Testis (tissue), 3 donors: ENCODE measurements around the gene HDAC9. TPM values are rescaled to one million over a fixed set of nuclear protein-coding genes. Genes with fewer than 3 reads are reported as not detected.

Source experiments
- DNase-seq: peaks from one replicate; pipeline ENCODE4 v3.0.0-alpha.2; 2019
- H3K27ac ChIP-seq, 2 donors: fragments of 200-600 bp; sonication (generic); one replicate each; pipeline ENCODE4 v1.5.1; 2019
- H3K27me3 ChIP-seq: fragments of 200-600 bp; sonication (generic); one replicate; pipeline ENCODE4 v1.5.1; 2019
- H3K36me3 ChIP-seq: fragments of 200-600 bp; sonication (generic); one replicate; pipeline ENCODE4 v1.5.1; 2017; ENCODE audit warnings: low read depth; ENCODE audit errors: missing control alignments
- H3K4me1 ChIP-seq: fragments of 200-600 bp; sonication (generic); one replicate; pipeline ENCODE4 v1.5.1; 2019
- H3K4me3 ChIP-seq, 2 donors: fragments of 200-600 bp; sonication (generic); one replicate each; pipeline ENCODE4 v1.5.1; 2017 to 2019
- H3K9me3 ChIP-seq: fragments of 200-600 bp; sonication (generic); one replicate; pipeline ENCODE4 v1.5.1; 2017
- POLR2A ChIP-seq: fragments of 450-650 bp; IDR thresholded peaks from one replicate; pipeline ENCODE4 v1.6.1; 2017; ENCODE audit warnings: antibody characterized with exemption, mild to moderate bottlenecking, moderate library complexity
- WGBS, 2 donors: methylation state at CpG; one replicate each; pipeline ENCODE4 v1.1.5; 2018; 5-methylcytosine and 5-hydroxymethylcytosine counted together
- intact Hi-C: fragments of 100-400 bp; cut with DNase I; formaldehyde crosslinking; loops from one replicate; pipeline ENCODE4 v1.15.1; 2023; ENCODE audit warnings: low total_unique reads
- polyA plus RNA-seq: library from polyadenylated mRNA; stranded (reverse); fragments of 350-450 nt; fragmentation: Illumina TruSeq; extraction: RNeasy Lipid Tissue Mini Kit (QIAGEN cat#74804); gene quantifications from one replicate; pipeline ENCODE4 v1.2.3, GENCODE V29; 2014; ENCODE audit warnings: low read depth, low replicate concordance; ENCODE audit not compliant: insufficient read depth
- total RNA-seq, 2 donors: library from RNA; depleted of rRNA; stranded (reverse); fragments of >200 nt; gene quantifications; one replicate each; pipeline ENCODE4 v1.2.3, GENCODE V29; 2016
- TF ChIP-seq, protein P1 (sequence below), 3 experiments: fragments of 450-650 bp in 2 of 3; fragments of 200-600 bp in 1 of 3; sonication (generic) in 1 of 3; IDR thresholded peaks; one replicate each; pipeline ENCODE4 v1.5.1; 2016 to 2019; ENCODE audit warnings: antibody characterized with exemption in 3 of 3, mild to moderate bottlenecking in 2 of 3, moderate library complexity in 1 of 3

The HDAC9 gene
- total and polyA plus RNA-seq, 3 donors from 2014 or later: 30.6 to 35.5 (median 35.4) TPM

GRCh38 chr7:18509481-18509880 is 13.9 kb downstream of the HDAC9 start:
- WGBS, 2 donors: 76 to 80% methylated on average over 2 of the region's 2 CpGs
- Histone ChIP-seq H3K36me3 (no peaks in the 10 kb centered on the region), H3K4me3 (no peak overlapping the region), H3K9me3 (no peaks in the 10 kb centered on the region), H3K27ac (no peak overlapping the region), H3K4me1 (no peaks in the 10 kb centered on the region), H3K27me3 (no peaks in the 10 kb centered on the region)
- intact Hi-C loops: no loop called here
- TF ChIP-seq, protein P1, sequence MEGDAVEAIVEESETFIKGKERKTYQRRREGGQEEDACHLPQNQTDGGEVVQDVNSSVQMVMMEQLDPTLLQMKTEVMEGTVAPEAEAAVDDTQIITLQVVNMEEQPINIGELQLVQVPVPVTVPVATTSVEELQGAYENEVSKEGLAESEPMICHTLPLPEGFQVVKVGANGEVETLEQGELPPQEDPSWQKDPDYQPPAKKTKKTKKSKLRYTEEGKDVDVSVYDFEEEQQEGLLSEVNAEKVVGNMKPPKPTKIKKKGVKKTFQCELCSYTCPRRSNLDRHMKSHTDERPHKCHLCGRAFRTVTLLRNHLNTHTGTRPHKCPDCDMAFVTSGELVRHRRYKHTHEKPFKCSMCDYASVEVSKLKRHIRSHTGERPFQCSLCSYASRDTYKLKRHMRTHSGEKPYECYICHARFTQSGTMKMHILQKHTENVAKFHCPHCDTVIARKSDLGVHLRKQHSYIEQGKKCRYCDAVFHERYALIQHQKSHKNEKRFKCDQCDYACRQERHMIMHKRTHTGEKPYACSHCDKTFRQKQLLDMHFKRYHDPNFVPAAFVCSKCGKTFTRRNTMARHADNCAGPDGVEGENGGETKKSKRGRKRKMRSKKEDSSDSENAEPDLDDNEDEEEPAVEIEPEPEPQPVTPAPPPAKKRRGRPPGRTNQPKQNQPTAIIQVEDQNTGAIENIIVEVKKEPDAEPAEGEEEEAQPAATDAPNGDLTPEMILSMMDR (IDR thresholded peaks at IDR 0.05): no peak
- TF ChIP-seq POLR2A: no peak
- no peak for DNase-seq

DNA sequence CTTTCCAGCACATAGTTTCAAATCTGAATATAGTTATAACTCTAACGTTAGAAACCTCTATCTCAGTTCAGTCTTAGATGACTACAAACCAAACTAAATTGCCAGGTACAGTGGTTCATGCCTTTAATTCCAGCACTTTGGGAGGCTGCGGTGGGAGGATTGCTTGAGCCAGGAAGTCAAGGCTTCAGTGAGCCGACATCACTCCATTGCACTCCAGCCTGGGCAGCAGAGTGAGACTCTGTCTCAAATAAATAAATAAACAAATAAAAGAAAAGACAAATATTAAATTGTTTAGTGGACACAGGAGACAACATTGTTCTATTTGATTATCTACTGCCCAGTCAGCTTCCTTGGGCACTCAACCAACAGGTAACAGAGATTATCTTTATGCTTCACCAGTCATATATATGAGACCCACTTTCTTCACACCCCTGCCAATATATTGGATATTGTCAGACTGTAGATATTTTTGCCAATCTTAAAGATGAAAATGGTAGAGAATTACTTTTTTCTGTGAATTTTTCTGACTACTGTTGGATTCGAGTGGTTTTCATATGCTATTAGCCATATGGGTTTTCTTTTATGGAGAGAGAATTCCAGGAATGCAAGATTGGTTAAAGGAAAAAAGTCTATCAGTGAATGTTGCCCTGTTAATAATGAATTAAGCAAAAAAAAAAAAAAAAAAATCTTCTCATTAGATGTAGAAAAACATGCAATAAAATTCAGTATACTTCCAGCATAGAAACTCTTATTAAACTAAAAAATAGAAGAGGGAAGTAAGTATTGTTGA is 16.0 kb downstream of the HDAC9 start:
- H3K4me3 ChIP-seq: no peak overlapping the region
- 71 to 88% methylated on average over 4 of the region's 4 CpGs for WGBS, 2 donors

DNA sequence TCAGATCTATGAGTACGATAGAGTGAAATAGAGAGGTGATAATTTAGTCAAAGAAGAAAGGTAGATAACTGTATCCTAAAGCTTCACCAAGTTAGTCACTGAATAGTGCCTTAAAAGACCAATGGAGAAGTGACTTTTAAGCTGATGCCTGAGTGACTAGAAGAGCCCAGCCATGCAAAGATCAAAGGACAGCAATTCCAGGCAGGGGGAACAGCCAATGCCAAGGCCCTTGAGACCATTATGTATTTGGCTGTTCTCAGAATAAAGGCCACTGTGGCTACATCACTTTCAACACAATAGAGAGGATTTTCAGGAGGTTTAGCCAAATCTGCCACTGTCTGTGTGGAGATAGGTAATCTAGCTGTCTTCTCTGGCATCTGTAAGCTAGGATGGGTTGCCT is 17.8 kb downstream of the HDAC9 start:
- 90 to 91% methylated on average over 1 of the region's 1 CpG for WGBS, 2 donors
- no peak for TF ChIP-seq POLR2A
- TF ChIP-seq, protein P1 (IDR thresholded peaks at IDR 0.05): no peak
- Histone ChIP-seq H3K36me3 (no peaks in the 10 kb centered on the region), H3K4me3 (no peak overlapping the region), H3K27ac (no peak overlapping the region), H3K9me3 (no peaks in the 10 kb centered on the region), H3K4me1 (no peaks in the 10 kb centered on the region), H3K27me3 (no peaks in the 10 kb centered on the region)
- no peak for DNase-seq
- intact Hi-C loops: no loop called here

More for the DNA sequence above, 16.0 kb downstream of the HDAC9 start:
- TF ChIP-seq, protein P1 (IDR thresholded peaks at IDR 0.05): no peak
- no peak for TF ChIP-seq POLR2A
- no peak overlapping the region for H3K27ac ChIP-seq
- DNase-seq: no peak
- no peaks in the 10 kb centered on the region for H3K36me3 ChIP-seq
- intact Hi-C loops: no loop called here
- no peaks in the 10 kb centered on the region for H3K27me3 ChIP-seq
- no peaks in the 10 kb centered on the region for H3K4me1 ChIP-seq
- H3K9me3 ChIP-seq: no peaks in the 10 kb centered on the region

- no peak for TF ChIP-seq POLR2A
- TF ChIP-seq, protein P1 (IDR thresholded peaks at IDR 0.05): no peak
- H3K4me3 ChIP-seq: no peak overlapping the region
- no peaks in the 10 kb centered on the region for H3K36me3 ChIP-seq
- H3K9me3 ChIP-seq: no peaks in the 10 kb centered on the region
- no peaks in the 10 kb centered on the region for H3K4me1 ChIP-seq
- 70 to 74% methylated on average over 2 of the region's 2 CpGs for WGBS, 2 donors
- no peak for DNase-seq
- H3K27ac ChIP-seq: no peak overlapping the region
- H3K27me3 ChIP-seq: no peaks in the 10 kb centered on the region
- intact Hi-C loops: no loop called here
These were observed 19.5 kb downstream of the HDAC9 start for GRCh38 chr7:18515067-18515466.

GRCh38 chr7:18517646-18518045 is 22.1 kb downstream of the HDAC9 start:
- 83 to 88% methylated on average over 2 of the region's 2 CpGs for WGBS, 2 donors
- no peaks in the 10 kb centered on the region for H3K36me3 ChIP-seq
- H3K27ac ChIP-seq: no peak overlapping the region
- TF ChIP-seq POLR2A: no peak
- TF ChIP-seq, protein P1 (IDR thresholded peaks at IDR 0.05): no peak
- no peaks in the 10 kb centered on the region for H3K27me3 ChIP-seq
- no peaks in the 10 kb centered on the region for H3K4me1 ChIP-seq
- H3K9me3 ChIP-seq: no peaks in the 10 kb centered on the region
- no peak overlapping the region for H3K4me3 ChIP-seq
- intact Hi-C loops: no loop called here
- no peak for DNase-seq
